ENCODE results near the gene OIT3.

OIT3 gene

GRCh38 chr10:72885953-72886352 is 7.6 kb upstream of the OIT3 start:
- no peak overlapping the region for H3K27ac ChIP-seq
- TF ChIP-seq ZFX (IDR thresholded peaks at IDR 0.05; ENCODE audit: borderline replicate concordance), result no peak
- TF ChIP-seq CTCF (IDR thresholded peaks at IDR 0.05), result no peak

GRCh38 chr10:72886621-72887020 is 6.9 kb upstream of the OIT3 start:
- TF ChIP-seq CTCF (IDR thresholded peaks at IDR 0.05) (no peak), ZFX (IDR thresholded peaks at IDR 0.05; ENCODE audit: borderline replicate concordance) (no peak)
- no peak overlapping the region for H3K27ac ChIP-seq

- H3K27ac ChIP-seq, result no peak overlapping the region
Observed at GRCh38 chr10:72887043-72887442, 6.5 kb upstream of the OIT3 start.

GRCh38 chr10:72888151-72888638 is 5.3 kb upstream of the OIT3 start:
- TF ChIP-seq CTCF (IDR thresholded peaks at IDR 0.05), result no peak
- no peak for TF ChIP-seq ZFX (IDR thresholded peaks at IDR 0.05; ENCODE audit: borderline replicate concordance)
- no peak overlapping the region for H3K27ac ChIP-seq

More at GRCh38 chr10:72887043-72887442, 6.5 kb upstream of the OIT3 start:
- TF ChIP-seq CTCF (IDR thresholded peaks at IDR 0.05), result no peak
- no peak for TF ChIP-seq ZFX (IDR thresholded peaks at IDR 0.05; ENCODE audit: borderline replicate concordance)

GRCh38 chr10:72889391-72889831 is 4.1 kb upstream of the OIT3 start:
- no peak for TF ChIP-seq CTCF (IDR thresholded peaks at IDR 0.05)
- no peak for TF ChIP-seq ZFX (IDR thresholded peaks at IDR 0.05; ENCODE audit: borderline replicate concordance)
- H3K27ac ChIP-seq, result no peak overlapping the region

GRCh38 chr10:72890086-72890485 is 3.5 kb upstream of the OIT3 start:
- no peak overlapping the region for H3K27ac ChIP-seq
- TF ChIP-seq CTCF (IDR thresholded peaks at IDR 0.05), result no peak
- TF ChIP-seq ZFX (IDR thresholded peaks at IDR 0.05; ENCODE audit: borderline replicate concordance), result no peak

GRCh38 chr10:72895236-72895850 is 1.8 kb downstream of the OIT3 start:
- H3K27ac ChIP-seq, result no peak overlapping the region
- TF ChIP-seq CTCF (IDR thresholded peaks at IDR 0.05), result no peak
- no peak for TF ChIP-seq ZFX (IDR thresholded peaks at IDR 0.05; ENCODE audit: borderline replicate concordance)

Measured in 22Rv1 (cell line).